ENCODE measurements around the gene UBXN7. TPM values are rescaled to one million over a fixed set of nuclear protein-coding genes. Genes with fewer than 3 reads are reported as not detected.
"Not testable (repeated sequence)": the region's sequence is repeated elsewhere in the genome, so short reads cannot be mapped to it uniquely, and the experiment has no call there.

The UBXN7 gene
- total RNA-seq, 4 donors from 2014 or later = 6.5 to 85.0 (median 39.0) TPM

DNA sequence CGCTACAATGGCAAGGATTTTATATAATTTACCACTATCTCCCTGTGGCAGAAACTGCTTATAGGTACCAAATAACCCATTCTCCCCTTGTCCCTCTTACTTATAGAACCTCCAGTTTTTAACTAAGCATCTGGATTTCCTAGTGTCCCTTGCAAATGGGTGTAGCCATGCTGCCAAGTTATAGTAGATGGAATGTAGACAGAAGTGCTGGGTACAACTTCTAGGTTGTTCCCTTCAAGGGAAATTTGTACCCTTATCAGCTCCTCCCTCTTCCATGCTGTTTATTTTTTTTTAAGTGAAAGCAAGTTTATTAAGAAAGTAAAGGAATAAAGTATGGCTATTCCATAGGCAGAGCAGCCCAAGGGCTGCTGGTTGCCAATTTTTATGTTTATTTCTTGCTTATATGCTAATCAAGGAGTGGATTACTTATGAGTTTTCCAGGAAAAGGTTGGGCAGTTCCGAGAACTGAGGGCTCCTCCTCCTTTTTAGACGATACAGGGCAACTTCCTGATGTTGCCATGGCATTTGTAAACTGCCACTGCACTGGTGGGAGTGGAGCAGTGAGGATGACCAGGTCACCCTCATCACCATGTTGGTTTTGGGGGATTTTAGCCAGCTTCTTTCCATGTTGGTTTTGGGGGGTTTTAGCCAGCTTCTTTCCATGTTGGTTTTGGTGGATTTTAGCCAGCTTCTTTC is 53.9 kb downstream of the UBXN7 start:
- no peak for DNase-seq
- Histone ChIP-seq H3K27ac (no peak overlapping the region), H3K27me3 (no peaks in the 10 kb centered on the region), H3K9me3 (no peaks in the 10 kb centered on the region), H3K4me1 (no peaks in the 10 kb centered on the region), H3K36me3 (no peaks in the 10 kb centered on the region), H3K4me3 (no peak overlapping the region)
- intact Hi-C loops (cut with DNase I; ENCODE audit: low total_unique reads) = no loop called here
- TF ChIP-seq POLR2A (IDR thresholded peaks at IDR 0.05) = no peak
- no peak for TF ChIP-seq CTCF (IDR thresholded peaks at IDR 0.05)

DNA sequence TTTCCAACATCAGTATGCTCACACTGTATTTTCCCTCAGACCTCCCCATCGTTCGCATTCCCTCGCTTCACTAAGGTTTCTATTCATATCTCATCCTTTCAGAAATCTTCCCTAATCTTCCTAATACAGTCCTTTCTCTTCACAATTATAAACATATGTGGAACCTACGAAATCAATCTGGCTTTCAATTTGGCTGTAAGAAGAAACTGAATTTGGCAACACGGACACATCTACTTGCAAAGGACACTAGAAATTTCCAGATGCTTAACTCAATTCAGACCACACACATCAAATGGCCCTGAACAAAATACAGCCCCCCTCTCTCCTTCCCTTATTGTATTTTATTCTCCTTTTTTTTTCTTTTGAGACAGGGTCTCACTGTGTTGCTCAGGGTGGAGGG is 54.9 kb downstream of the UBXN7 start:
- H3K36me3 ChIP-seq = no peaks in the 10 kb centered on the region
- intact Hi-C loops (cut with DNase I; ENCODE audit: low total_unique reads) = no loop called here
- no peak overlapping the region for H3K27ac ChIP-seq
- no peaks in the 10 kb centered on the region for H3K4me1 ChIP-seq
- no peak for DNase-seq
- no peaks in the 10 kb centered on the region for H3K9me3 ChIP-seq
- no peak overlapping the region for H3K4me3 ChIP-seq
- H3K27me3 ChIP-seq = no peaks in the 10 kb centered on the region
- TF ChIP-seq POLR2A (IDR thresholded peaks at IDR 0.05) (no peak), CTCF (IDR thresholded peaks at IDR 0.05) (no peak)

DNA sequence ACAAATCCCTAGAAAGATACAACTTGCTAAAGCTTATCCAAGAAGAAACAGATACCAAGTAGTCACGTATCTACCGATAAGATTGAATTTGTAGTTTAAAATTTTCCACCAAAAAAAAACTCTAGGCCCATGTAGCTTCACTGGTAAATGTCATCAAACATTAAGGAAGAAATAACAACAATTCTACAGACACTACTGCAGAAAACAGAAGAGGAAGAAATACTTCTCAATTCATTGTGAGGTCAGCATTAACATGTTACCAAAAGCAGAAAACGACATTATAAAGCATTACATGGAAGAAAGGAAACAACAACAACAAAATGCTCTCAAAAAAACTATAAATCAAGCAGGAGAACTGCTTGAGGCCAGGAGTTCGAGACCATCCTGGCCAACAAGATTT is 66.5 kb downstream of the UBXN7 start:
- Histone ChIP-seq H3K4me3 (no peak overlapping the region), H3K4me1 (no peaks in the 10 kb centered on the region), H3K27ac (no peak overlapping the region), H3K9me3 (no peaks in the 10 kb centered on the region), H3K27me3 (no peaks in the 10 kb centered on the region), H3K36me3 (peaks cover 0 to 2% of the 10 kb centered on the region in 2 donors)
- intact Hi-C loops (cut with DNase I; ENCODE audit: low total_unique reads) = no loop called here
- TF ChIP-seq CTCF (IDR thresholded peaks at IDR 0.05) = no peak
- TF ChIP-seq POLR2A (IDR thresholded peaks at IDR 0.05) = no peak
- no peak for DNase-seq

GRCh38 chr3:196360586-196360985 is 71.6 kb downstream of the UBXN7 start:
- H3K36me3 ChIP-seq = no peaks in the 10 kb centered on the region
- intact Hi-C loops (cut with DNase I; ENCODE audit: low total_unique reads) = no loop called here
- no peak for DNase-seq
- H3K27ac ChIP-seq = no peak overlapping the region
- no peaks in the 10 kb centered on the region for H3K9me3 ChIP-seq
- no peaks in the 10 kb centered on the region for H3K27me3 ChIP-seq
- no peaks in the 10 kb centered on the region for H3K4me1 ChIP-seq
- TF ChIP-seq POLR2A (IDR thresholded peaks at IDR 0.05) (no peak), CTCF (IDR thresholded peaks at IDR 0.05) (no peak)
- H3K4me3 ChIP-seq = no peak overlapping the region

DNA sequence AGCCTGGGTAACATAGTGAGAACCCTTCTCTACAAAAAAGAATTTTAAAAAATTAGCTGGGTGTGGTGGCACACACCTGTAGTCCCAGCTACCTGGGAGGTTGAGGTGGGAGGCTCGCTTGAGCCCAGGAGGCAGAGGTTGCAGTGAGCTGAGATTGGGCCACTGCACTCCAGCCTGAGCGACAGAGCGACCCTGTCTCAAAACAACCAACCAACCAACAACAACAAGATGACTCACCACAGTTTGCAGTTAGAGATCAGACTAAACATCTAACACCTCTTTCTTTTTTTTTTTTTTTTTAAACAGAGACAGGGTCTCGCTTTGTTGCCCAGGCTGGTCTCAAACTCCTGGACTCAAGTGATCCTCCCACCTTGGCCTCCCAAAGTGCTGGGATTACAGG is 73.7 kb downstream of the UBXN7 start:
- H3K9me3 ChIP-seq; H3K27ac ChIP-seq; DNase-seq; H3K4me1 ChIP-seq; H3K4me3 ChIP-seq; H3K27me3 ChIP-seq; H3K36me3 ChIP-seq; intact Hi-C loops (cut with DNase I; ENCODE audit: low total_unique reads): not testable (repeated sequence)

DNA sequence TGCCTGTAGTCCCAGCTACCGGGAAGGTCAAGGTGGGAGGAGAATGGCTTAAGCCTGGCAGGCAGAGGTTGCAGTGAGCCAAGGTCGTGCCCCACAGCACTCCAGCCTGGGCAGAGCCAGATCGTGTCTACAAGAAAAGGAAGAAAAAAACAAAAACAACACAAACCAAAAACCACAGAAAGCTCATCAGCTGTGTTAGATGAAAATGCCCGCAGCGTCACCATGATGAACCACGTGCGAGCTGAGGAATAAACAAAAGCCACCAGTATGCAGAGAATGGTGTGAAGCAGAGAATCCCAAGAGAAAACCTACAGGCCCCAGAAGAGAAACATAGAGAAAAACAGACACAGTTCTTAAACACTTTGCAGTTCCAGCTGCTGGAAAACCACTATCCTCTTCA is 74.3 kb downstream of the UBXN7 start:
- Histone ChIP-seq H3K27ac (no peak overlapping the region), H3K36me3 (no peaks in the 10 kb centered on the region), H3K4me1 (no peaks in the 10 kb centered on the region), H3K4me3 (no peak overlapping the region), H3K9me3 (no peaks in the 10 kb centered on the region), H3K27me3 (no peaks in the 10 kb centered on the region)
- intact Hi-C loops (cut with DNase I; ENCODE audit: low total_unique reads) = no loop called here
- no peak for TF ChIP-seq CTCF (IDR thresholded peaks at IDR 0.05)
- TF ChIP-seq POLR2A (IDR thresholded peaks at IDR 0.05) = no peak
- DNase-seq = no peak
